HepG2 (cell line): ENCODE results near the gene HMGCLL1. TPM values are rescaled to one million over a fixed set of nuclear protein-coding genes. Genes with fewer than 3 reads are reported as not detected.

Source experiments
- ATAC-seq: fragments of 200-7000 bp; cut with Tn5 transposase; 3 replicates; pipeline ENCODE4 v1.9.1; 2020; ENCODE audit warnings: mild to moderate bottlenecking, moderate library complexity
- BruUV-seq: library from RNA; stranded (reverse); fragments of 400-500 nt; replicated peaks from 2 replicates; lab custom pipeline; 2021; lab: Mats Ljungman, UMichigan
- CTCF ChIA-PET: fragments of 300-600 bp; formaldehyde crosslinking; extraction: SDS; loops from one replicate; lab custom pipeline; 2021; ENCODE audit warnings: low total read pairs, inconsistent platforms, low intra/inter-chr PET ratio; lab: Yijun Ruan, JAX
- POLR2A ChIA-PET: fragments of 350-600 bp; sonication (Branson Sonifier 250); formaldehyde crosslinking; loops from one replicate; lab custom pipeline; 2020; ENCODE audit warnings: antibody characterized with exemption, inconsistent platforms; lab: Yijun Ruan, JAX
- DNase-seq: peaks from one replicate; pipeline ENCODE4 v3.0.0-alpha.2; 2015; ENCODE audit warnings: low spot score
- FAIRE-seq: peaks from 3 replicates; lab custom pipeline; 2011; peaks lifted over from hg19 to GRCh38; lab: Jason Lieb, UNC
- H2AFZ ChIP-seq: one replicate; pipeline ENCODE4 v1.6.1; 2011; ENCODE audit warnings: low read length, inconsistent platforms
- H3K27ac ChIP-seq: fragments of 300-600 bp; 3 replicates; pipeline ENCODE4 v1.8.0; 2011; ENCODE audit warnings: mixed run types, mild to moderate bottlenecking, mixed read lengths, low read length, inconsistent platforms; ENCODE audit not compliant: insufficient read depth; ENCODE audit errors: extremely low read length
- H3K27me3 ChIP-seq, 2 experiments: fragments of 200-600 bp in 1 of 2; 2 replicates in 1 of 2; 3 replicates in 1 of 2; pipeline versions ENCODE4 v1.6.0 to v1.8.0; 2011; ENCODE audit warnings: low read length in 2 of 2, mild to moderate bottlenecking in 2 of 2, moderate library complexity in 2 of 2, inconsistent platforms in 1 of 2; ENCODE audit not compliant: insufficient read depth in 2 of 2, control insufficient read depth in 1 of 2
- H3K36me3 ChIP-seq, 2 experiments: fragments of 200-600 bp in 1 of 2; replicated peaks in 1 of 2; 2 replicates in 1 of 2; 3 replicates in 1 of 2; pipeline versions ENCODE4 v1.5.1 to v1.8.0; 2011; ENCODE audit warnings: low read length in 2 of 2, inconsistent platforms in 1 of 2; ENCODE audit not compliant: insufficient read depth in 2 of 2, control insufficient read depth in 1 of 2
- H3K4me1 ChIP-seq: 2 replicates; pipeline ENCODE4 v1.5.1; 2012; ENCODE audit warnings: low read length, inconsistent platforms; ENCODE audit not compliant: insufficient read depth
- H3K4me2 ChIP-seq: 2 replicates; pipeline ENCODE4 v1.6.0; 2011; ENCODE audit warnings: low read depth, low read length, inconsistent platforms
- H3K4me3 ChIP-seq, 3 experiments: fragments of 200-600 bp in 1 of 3; sonication (generic), shearing (Covaris generic) in 1 of 3; replicated peaks in 1 of 3; 2 replicates each; pipeline ENCODE4 v1.5.1; 2011 to 2016; ENCODE audit warnings: low read length in 3 of 3, inconsistent platforms in 2 of 3, low read depth in 2 of 3, mild to moderate bottlenecking in 2 of 3, control low read depth in 1 of 3, mixed read lengths in 1 of 3; ENCODE audit not compliant: insufficient read depth in 1 of 3
- H3K79me2 ChIP-seq: one replicate; pipeline ENCODE4 v1.6.1; 2011; ENCODE audit warnings: low read length, inconsistent platforms; ENCODE audit not compliant: insufficient read depth
- H3K9ac ChIP-seq: 2 replicates; pipeline ENCODE4 v1.6.0; 2011; ENCODE audit warnings: mild to moderate bottlenecking, low read depth, low read length, inconsistent platforms; ENCODE audit not compliant: insufficient read depth
- H3K9me3 ChIP-seq: 2 replicates; pipeline ENCODE4 v1.5.1; 2012; ENCODE audit warnings: mild to moderate bottlenecking, low read length
- H4K20me1 ChIP-seq: 2 replicates; pipeline ENCODE4 v1.6.0; 2011; ENCODE audit warnings: inconsistent platforms, mild to moderate bottlenecking, low read length, moderate library complexity; ENCODE audit not compliant: insufficient read depth
- KAT2B ChIP-seq: fragments of 150-350 bp; IDR thresholded peaks from 2 replicates; pipeline ENCODE4 v1.6.1; 2014; ENCODE audit warnings: low read depth, low read length, borderline replicate concordance
- SMAD9 ChIP-seq: sonication (generic); formaldehyde crosslinking; IDR thresholded peaks from 2 replicates; pipeline ENCODE4 v1.5.1; 2020; ENCODE audit warnings: mild to moderate bottlenecking, missing genetic modification reagents
- XRCC5 ChIP-seq: fragments of 200-400 bp; formaldehyde crosslinking; optimal IDR thresholded peaks from 2 replicates; pipeline ENCODE3; 2017; ENCODE audit warnings: mild to moderate bottlenecking, low read length
- ZEB1 ChIP-seq: IDR thresholded peaks from 2 replicates; pipeline ENCODE4 v1.6.1; 2012; ENCODE audit warnings: mild to moderate bottlenecking, low read depth, inconsistent platforms; ENCODE audit not compliant: insufficient replicate concordance
- ZNF34 ChIP-seq: sonication (generic); formaldehyde crosslinking; IDR thresholded peaks from 2 replicates; pipeline ENCODE4 v1.4.0; 2020; ENCODE audit warnings: mild to moderate bottlenecking, missing genetic modification reagents, borderline replicate concordance
- ZNF430 ChIP-seq: sonication (generic); formaldehyde crosslinking; IDR thresholded peaks from 2 replicates; pipeline ENCODE4 v1.9.0; 2021; ENCODE audit warnings: mild to moderate bottlenecking, missing genetic modification reagents
- ZSCAN20 ChIP-seq: sonication (generic); formaldehyde crosslinking; IDR thresholded peaks from 2 replicates; pipeline ENCODE4 v1.4.0; 2020; ENCODE audit warnings: missing genetic modification reagents, mild to moderate bottlenecking, borderline replicate concordance
- WGBS: methylation state at CpG from one replicate; pipeline ENCODE4 v1.1.6; 2017; ENCODE audit warnings: low lambda C conversion rate; 5-methylcytosine and 5-hydroxymethylcytosine counted together
- in situ Hi-C: cut with HindIII; loops from 2 replicates; pipeline ENCODE4 v1.10.0; 2017; ENCODE audit warnings: low pct_unique_long_range_greater_than_20kb; ENCODE audit not compliant: extremely low pct_ligation_motif_present
- intact Hi-C: fragments of 100-400 bp; cut with micrococcal nuclease; formaldehyde crosslinking; loops from one replicate; pipeline ENCODE4 v1.10.0; 2022; ENCODE audit not compliant: unreplicated experiment
- polyA plus RNA-seq, 8 experiments: library from polyadenylated mRNA; depleted of rRNA in 3 of 8; stranded (reverse) in 7 of 8; unstranded in 1 of 8; fragments of >200 nt; fragmentation: Illumina TruSeq in 4 of 8; extraction: Trizol in 4 of 8; gene quantifications; 2 replicates each; pipeline versions ENCODE4 v1.2.1 to v1.2.3, GENCODE V29; 2011 to 2016; ENCODE audit warnings: low read depth in 4 of 8, missing spikeins in 1 of 8, mixed read lengths in 1 of 8; ENCODE audit not compliant: insufficient read depth in 1 of 8
- total RNA-seq, 5 experiments: library from RNA; depleted of rRNA; stranded (reverse); fragments of >200 nt; fragmentation: Illumina TruSeq; extraction: Trizol; gene quantifications; 2 replicates each; pipeline ENCODE4 v1.2.3, GENCODE V29; 2016; ENCODE audit warnings: low read depth in 1 of 5
- TF ChIP-seq, protein P1 (sequence below): sonication (generic); formaldehyde crosslinking; IDR thresholded peaks from 2 replicates; pipeline ENCODE4 v1.8.0; 2022; ENCODE audit warnings: mild to moderate bottlenecking, missing genetic modification reagents; ENCODE audit not compliant: insufficient replicate concordance
- TF ChIP-seq, protein P2 (sequence below): sonication (generic); formaldehyde crosslinking; IDR thresholded peaks from 2 replicates; pipeline ENCODE4 v1.4.0; 2020; ENCODE audit warnings: missing genetic modification reagents, borderline replicate concordance
- TF ChIP-seq, protein P3 (sequence below): sonication (generic); formaldehyde crosslinking; IDR thresholded peaks from 2 replicates; pipeline ENCODE4 v1.4.0; 2020; ENCODE audit warnings: mild to moderate bottlenecking, missing genetic modification reagents
- TF ChIP-seq, protein P4 (sequence below): sonication (generic); formaldehyde crosslinking; IDR thresholded peaks from 2 replicates; pipeline ENCODE4 v1.8.1; 2023; ENCODE audit warnings: missing genetic modification reagents, inconsistent platforms, borderline replicate concordance
- TF ChIP-seq, protein P5 (sequence below): sonication (generic); formaldehyde crosslinking; IDR thresholded peaks from 2 replicates; pipeline ENCODE4 v1.5.0; 2020; ENCODE audit warnings: mild to moderate bottlenecking, missing genetic modification reagents, moderate library complexity

The HMGCLL1 gene
- total and polyA plus RNA-seq, 2 of the 13 experiments (the other 11 are each of a cell fraction or from before 2014, with no cell fraction given): not detected

DNA sequence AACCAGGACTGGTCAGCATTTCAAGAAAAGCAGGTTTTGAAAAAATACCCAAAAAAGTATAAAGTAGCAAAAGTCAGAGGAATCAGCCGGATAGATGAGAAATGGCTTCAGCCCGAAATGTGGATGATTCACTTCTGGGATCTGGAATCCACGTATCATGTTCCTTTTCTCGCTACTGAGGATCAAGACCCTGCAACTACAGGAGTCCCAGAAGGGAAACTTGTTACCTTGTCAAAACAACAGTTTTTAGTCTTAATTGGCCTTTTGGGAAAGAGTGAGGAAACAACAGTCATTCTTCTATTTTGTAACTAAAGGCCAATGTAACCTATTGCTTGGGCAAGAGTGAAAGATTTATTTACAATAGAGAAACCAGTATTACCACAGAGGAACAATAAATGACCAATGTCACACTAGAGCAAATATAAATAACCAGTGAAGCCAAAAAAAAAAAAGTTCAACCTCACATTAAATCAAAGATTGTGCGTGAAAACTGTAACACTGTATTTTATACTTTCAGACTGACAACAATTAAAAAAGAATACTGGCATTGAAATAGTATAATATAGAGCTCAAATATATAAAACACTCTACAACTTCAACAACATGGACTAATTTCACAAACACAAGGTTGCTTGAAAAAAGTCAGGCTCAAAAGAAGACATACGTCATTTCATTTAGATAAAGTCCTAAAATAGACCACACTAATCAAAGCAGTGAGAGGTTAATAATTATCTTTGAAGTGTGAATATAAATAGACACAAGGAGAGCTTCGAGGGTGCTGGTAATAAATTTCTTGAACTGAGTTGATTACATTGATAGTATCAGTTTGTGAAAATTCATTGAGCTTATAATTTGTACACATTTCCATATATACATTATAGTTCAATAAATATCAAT is 135.5 kb downstream of the HMGCLL1 start:
- no peaks in the 10 kb centered on the region for H3K36me3 ChIP-seq
- no peak overlapping the region for H3K9ac ChIP-seq
- FAIRE-seq (no peak), ATAC-seq (no peak), DNase-seq (no peak)
- ChIA-PET CTCF (no interaction called here), POLR2A (no interaction called here)
- no peaks in the 10 kb centered on the region for H3K79me2 ChIP-seq
- H3K4me1 ChIP-seq: no peaks in the 10 kb centered on the region
- no peak overlapping the region for H3K4me3 ChIP-seq
- H3K9me3 ChIP-seq: no peaks in the 10 kb centered on the region
- in situ Hi-C loops: loop anchor here (10.0 to 25.0 kb wide), 2 partner anchors 519 to 851 kb away; no protein-coding TSS in a partner anchor
- no peak overlapping the region for H3K4me2 ChIP-seq
- H4K20me1 ChIP-seq: no peaks in the 10 kb centered on the region
- WGBS: 6% methylated on average over 7 of the region's 7 CpGs
- intact Hi-C loops: loop anchor here (5.0 to 10.0 kb wide), 2 partner anchors 166 to 1151 kb away; no protein-coding TSS in a partner anchor
- H2AFZ ChIP-seq: no peak overlapping the region
- H3K27ac ChIP-seq: no peak overlapping the region
- no peaks in the 10 kb centered on the region for H3K27me3 ChIP-seq
- no TSS peak for BruUV-seq
- TF ChIP-seq XRCC5 (no peak), ZSCAN20 (CRISPR knock-in tag) (no peak), SMAD9 (no peak), KAT2B (no peak), ZNF430 (no peak), ZEB1 (no peak), ZNF34 (no peak)
- TF ChIP-seq, protein P1, sequence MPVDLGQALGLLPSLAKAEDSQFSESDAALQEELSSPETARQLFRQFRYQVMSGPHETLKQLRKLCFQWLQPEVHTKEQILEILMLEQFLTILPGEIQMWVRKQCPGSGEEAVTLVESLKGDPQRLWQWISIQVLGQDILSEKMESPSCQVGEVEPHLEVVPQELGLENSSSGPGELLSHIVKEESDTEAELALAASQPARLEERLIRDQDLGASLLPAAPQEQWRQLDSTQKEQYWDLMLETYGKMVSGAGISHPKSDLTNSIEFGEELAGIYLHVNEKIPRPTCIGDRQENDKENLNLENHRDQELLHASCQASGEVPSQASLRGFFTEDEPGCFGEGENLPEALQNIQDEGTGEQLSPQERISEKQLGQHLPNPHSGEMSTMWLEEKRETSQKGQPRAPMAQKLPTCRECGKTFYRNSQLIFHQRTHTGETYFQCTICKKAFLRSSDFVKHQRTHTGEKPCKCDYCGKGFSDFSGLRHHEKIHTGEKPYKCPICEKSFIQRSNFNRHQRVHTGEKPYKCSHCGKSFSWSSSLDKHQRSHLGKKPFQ: no peak
- TF ChIP-seq, protein P2, sequence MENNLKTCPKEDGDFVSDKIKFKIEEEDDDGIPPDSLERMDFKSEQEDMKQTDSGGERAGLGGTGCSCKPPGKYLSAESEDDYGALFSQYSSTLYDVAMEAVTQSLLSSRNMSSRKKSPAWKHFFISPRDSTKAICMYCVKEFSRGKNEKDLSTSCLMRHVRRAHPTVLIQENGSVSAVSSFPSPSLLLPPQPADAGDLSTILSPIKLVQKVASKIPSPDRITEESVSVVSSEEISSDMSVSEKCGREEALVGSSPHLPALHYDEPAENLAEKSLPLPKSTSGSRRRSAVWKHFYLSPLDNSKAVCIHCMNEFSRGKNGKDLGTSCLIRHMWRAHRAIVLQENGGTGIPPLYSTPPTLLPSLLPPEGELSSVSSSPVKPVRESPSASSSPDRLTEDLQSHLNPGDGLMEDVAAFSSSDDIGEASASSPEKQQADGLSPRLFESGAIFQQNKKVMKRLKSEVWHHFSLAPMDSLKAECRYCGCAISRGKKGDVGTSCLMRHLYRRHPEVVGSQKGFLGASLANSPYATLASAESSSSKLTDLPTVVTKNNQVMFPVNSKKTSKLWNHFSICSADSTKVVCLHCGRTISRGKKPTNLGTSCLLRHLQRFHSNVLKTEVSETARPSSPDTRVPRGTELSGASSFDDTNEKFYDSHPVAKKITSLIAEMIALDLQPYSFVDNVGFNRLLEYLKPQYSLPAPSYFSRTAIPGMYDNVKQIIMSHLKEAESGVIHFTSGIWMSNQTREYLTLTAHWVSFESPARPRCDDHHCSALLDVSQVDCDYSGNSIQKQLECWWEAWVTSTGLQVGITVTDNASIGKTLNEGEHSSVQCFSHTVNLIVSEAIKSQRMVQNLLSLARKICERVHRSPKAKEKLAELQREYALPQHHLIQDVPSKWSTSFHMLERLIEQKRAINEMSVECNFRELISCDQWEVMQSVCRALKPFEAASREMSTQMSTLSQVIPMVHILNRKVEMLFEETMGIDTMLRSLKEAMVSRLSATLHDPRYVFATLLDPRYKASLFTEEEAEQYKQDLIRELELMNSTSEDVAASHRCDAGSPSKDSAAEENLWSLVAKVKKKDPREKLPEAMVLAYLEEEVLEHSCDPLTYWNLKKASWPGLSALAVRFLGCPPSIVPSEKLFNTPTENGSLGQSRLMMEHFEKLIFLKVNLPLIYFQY (CRISPR knock-in tag): no peak
- TF ChIP-seq, protein P3, sequence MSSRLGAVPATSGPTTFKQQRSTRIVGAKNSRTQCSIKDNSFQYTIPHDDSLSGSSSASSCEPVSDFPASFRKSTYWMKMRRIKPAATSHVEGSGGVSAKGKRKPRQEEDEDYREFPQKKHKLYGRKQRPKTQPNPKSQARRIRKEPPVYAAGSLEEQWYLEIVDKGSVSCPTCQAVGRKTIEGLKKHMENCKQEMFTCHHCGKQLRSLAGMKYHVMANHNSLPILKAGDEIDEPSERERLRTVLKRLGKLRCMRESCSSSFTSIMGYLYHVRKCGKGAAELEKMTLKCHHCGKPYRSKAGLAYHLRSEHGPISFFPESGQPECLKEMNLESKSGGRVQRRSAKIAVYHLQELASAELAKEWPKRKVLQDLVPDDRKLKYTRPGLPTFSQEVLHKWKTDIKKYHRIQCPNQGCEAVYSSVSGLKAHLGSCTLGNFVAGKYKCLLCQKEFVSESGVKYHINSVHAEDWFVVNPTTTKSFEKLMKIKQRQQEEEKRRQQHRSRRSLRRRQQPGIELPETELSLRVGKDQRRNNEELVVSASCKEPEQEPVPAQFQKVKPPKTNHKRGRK (CRISPR knock-in tag): no peak
- TF ChIP-seq, protein P4, sequence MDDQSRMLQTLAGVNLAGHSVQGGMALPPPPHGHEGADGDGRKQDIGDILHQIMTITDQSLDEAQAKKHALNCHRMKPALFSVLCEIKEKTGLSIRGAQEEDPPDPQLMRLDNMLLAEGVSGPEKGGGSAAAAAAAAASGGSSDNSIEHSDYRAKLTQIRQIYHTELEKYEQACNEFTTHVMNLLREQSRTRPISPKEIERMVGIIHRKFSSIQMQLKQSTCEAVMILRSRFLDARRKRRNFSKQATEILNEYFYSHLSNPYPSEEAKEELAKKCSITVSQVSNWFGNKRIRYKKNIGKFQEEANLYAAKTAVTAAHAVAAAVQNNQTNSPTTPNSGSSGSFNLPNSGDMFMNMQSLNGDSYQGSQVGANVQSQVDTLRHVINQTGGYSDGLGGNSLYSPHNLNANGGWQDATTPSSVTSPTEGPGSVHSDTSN: no peak
- TF ChIP-seq, protein P5, sequence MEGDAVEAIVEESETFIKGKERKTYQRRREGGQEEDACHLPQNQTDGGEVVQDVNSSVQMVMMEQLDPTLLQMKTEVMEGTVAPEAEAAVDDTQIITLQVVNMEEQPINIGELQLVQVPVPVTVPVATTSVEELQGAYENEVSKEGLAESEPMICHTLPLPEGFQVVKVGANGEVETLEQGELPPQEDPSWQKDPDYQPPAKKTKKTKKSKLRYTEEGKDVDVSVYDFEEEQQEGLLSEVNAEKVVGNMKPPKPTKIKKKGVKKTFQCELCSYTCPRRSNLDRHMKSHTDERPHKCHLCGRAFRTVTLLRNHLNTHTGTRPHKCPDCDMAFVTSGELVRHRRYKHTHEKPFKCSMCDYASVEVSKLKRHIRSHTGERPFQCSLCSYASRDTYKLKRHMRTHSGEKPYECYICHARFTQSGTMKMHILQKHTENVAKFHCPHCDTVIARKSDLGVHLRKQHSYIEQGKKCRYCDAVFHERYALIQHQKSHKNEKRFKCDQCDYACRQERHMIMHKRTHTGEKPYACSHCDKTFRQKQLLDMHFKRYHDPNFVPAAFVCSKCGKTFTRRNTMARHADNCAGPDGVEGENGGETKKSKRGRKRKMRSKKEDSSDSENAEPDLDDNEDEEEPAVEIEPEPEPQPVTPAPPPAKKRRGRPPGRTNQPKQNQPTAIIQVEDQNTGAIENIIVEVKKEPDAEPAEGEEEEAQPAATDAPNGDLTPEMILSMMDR (CRISPR knock-in tag): no peak
